Left ventricle myocardium inferior (tissue), 1 donor: ENCODE data around the gene MEX3A. TPM values are rescaled to one million over a fixed set of nuclear protein-coding genes. Genes with fewer than 3 reads are reported as not detected.
A peak's percentile ranks its signal among the peaks of the same experiment; 100 is the strongest.

Source experiments
- DNase-seq: peaks from one replicate; pipeline ENCODE4 v3.0.0-alpha.2; 2020
- H3K27ac ChIP-seq: fragments of 200-600 bp; replicated peaks from 2 replicates; pipeline ENCODE4 v1.8.0; 2021
- H3K27me3 ChIP-seq: fragments of 200-600 bp; 2 replicates; pipeline ENCODE4 v1.8.0; 2021; ENCODE audit warnings: low read depth
- H3K36me3 ChIP-seq: fragments of 200-600 bp; 2 replicates; pipeline ENCODE4 v1.8.0; 2021
- H3K4me1 ChIP-seq: fragments of 200-600 bp; 2 replicates; pipeline ENCODE4 v1.8.0; 2021
- H3K4me3 ChIP-seq: fragments of 200-600 bp; 2 replicates; pipeline ENCODE4 v1.8.0; 2021; ENCODE audit warnings: mild to moderate bottlenecking, moderate library complexity
- H3K9me3 ChIP-seq: fragments of 200-600 bp; replicated peaks from 2 replicates; pipeline ENCODE4 v1.8.0; 2021
- CTCF ChIP-seq: fragments of 200-600 bp; IDR thresholded peaks from 2 replicates; pipeline ENCODE4 v1.8.0; 2021; ENCODE audit warnings: antibody characterized with exemption, mild to moderate bottlenecking, borderline replicate concordance
- intact Hi-C: fragments of 100-400 bp; cut with micrococcal nuclease; formaldehyde crosslinking; loops from one replicate; pipeline ENCODE4 v1.11.0; 2022
- total RNA-seq: library from RNA; stranded (reverse); fragmentation: NEBNext Ultra II Directional; extraction: Animal tissue kit (Norgen Biotek cat#: 25700); gene quantifications from one replicate; pipeline ENCODE4 v1.2.1, GENCODE V29; 2021
- donor health status: DM: no; HTN: yes; CAD: no; lungs with severe emphysema.

Gene MEX3A
- total RNA-seq, 1 donor from 2014 or later: 0.16 TPM

GRCh38 chr1:156081180-156081916 lies 917 bp downstream of the MEX3A start:
- H3K27ac ChIP-seq: no peak overlapping the region
- peak overlapping the region; percentile 92 for H3K4me3 ChIP-seq
- no peaks in the 10 kb centered on the region for H3K27me3 ChIP-seq
- peaks cover 41% of the 10 kb centered on the region for H3K4me1 ChIP-seq
- DNase-seq: no peak
- no peaks in the 10 kb centered on the region for H3K9me3 ChIP-seq
- no peak for TF ChIP-seq CTCF
- no peaks in the 10 kb centered on the region for H3K36me3 ChIP-seq
- intact Hi-C loops: no loop called here

GRCh38 chr1:156080863-156081179 lies 1.4 kb downstream of the MEX3A start:
- H3K36me3 ChIP-seq: no peaks in the 10 kb centered on the region
- intact Hi-C loops: no loop called here
- H3K4me1 ChIP-seq: peaks cover 41% of the 10 kb centered on the region
- no peaks in the 10 kb centered on the region for H3K27me3 ChIP-seq
- DNase-seq: no peak
- no peaks in the 10 kb centered on the region for H3K9me3 ChIP-seq
- H3K27ac ChIP-seq: no peak overlapping the region
- no peak overlapping the region for H3K4me3 ChIP-seq
- no peak for TF ChIP-seq CTCF

GRCh38 chr1:156080241-156080862 lies 1.9 kb downstream of the MEX3A start:
- H3K27ac ChIP-seq: no peak overlapping the region
- no peak for TF ChIP-seq CTCF
- no peaks in the 10 kb centered on the region for H3K9me3 ChIP-seq
- H3K36me3 ChIP-seq: no peaks in the 10 kb centered on the region
- H3K27me3 ChIP-seq: no peaks in the 10 kb centered on the region
- H3K4me3 ChIP-seq: no peak overlapping the region
- H3K4me1 ChIP-seq: peaks cover 43% of the 10 kb centered on the region
- intact Hi-C loops: no loop called here
- DNase-seq: no peak

GRCh38 chr1:156079762-156080161 lies 2.5 kb downstream of the MEX3A start:
- Histone ChIP-seq H3K4me1 (peaks cover 49% of the 10 kb centered on the region), H3K4me3 (no peak overlapping the region), H3K36me3 (no peaks in the 10 kb centered on the region), H3K9me3 (no peaks in the 10 kb centered on the region), H3K27ac (no peak overlapping the region), H3K27me3 (no peaks in the 10 kb centered on the region)
- no peak for DNase-seq
- TF ChIP-seq CTCF: no peak
- intact Hi-C loops: no loop called here

GRCh38 chr1:156078728-156079127 lies 3.5 kb downstream of the MEX3A start:
- TF ChIP-seq CTCF: no peak
- H3K27ac ChIP-seq: no peak overlapping the region
- H3K9me3 ChIP-seq: no peaks in the 10 kb centered on the region
- peaks cover 46% of the 10 kb centered on the region for H3K4me1 ChIP-seq
- intact Hi-C loops: no loop called here
- no peaks in the 10 kb centered on the region for H3K36me3 ChIP-seq
- no peak overlapping the region for H3K4me3 ChIP-seq
- no peaks in the 10 kb centered on the region for H3K27me3 ChIP-seq
- no peak for DNase-seq
